ENCODE measurements around the gene PGRMC1. TPM values are rescaled to one million over a fixed set of nuclear protein-coding genes. Genes with fewer than 3 reads are reported as not detected.
"Not testable (repeated sequence)": the region's sequence is repeated elsewhere in the genome, so short reads cannot be mapped to it uniquely, and the experiment has no call there.

The PGRMC1 gene
- total RNA-seq, 1 experiment from 2014 or later: 83.3 TPM

GRCh38 chrX:119206203-119206602 is 29.9 kb upstream of the PGRMC1 start:
- TF ChIP-seq POLR2AphosphoS5 (IDR thresholded peaks at IDR 0.05; ENCODE audit: low read depth, low read length) (no peak), SIN3A (IDR thresholded peaks at IDR 0.05; ENCODE audit: borderline replicate concordance, insufficient read depth, low read depth, low read length) (no peak), CTCF (IDR thresholded peaks at IDR 0.05) (no peak), TCF7L2 (IDR thresholded peaks at IDR 0.05; ENCODE audit: low read depth, low read length) (no peak), REST (IDR thresholded peaks at IDR 0.05; ENCODE audit: insufficient read depth in 1 of 2, low read depth in 2 of 2, low read length in 1 of 2) (no peak)
- H3K9me3 ChIP-seq (ENCODE audit: control insufficient read depth, insufficient read depth, low read depth, low read length): no peaks in the 10 kb centered on the region
- in situ Hi-C loops (cut with HindIII; ENCODE audit: low pct_unique_long_range_greater_than_20kb, low sequenced_read_pairs) (no loop called here), intact Hi-C loops (cut with micrococcal nuclease; ENCODE audit: unreplicated experiment) (no loop called here)
- POLR2A ChIA-PET: no interaction called here
- H3K4me3 ChIP-seq (ENCODE audit: low read depth in 2 of 2, low read length in 2 of 2): no peak overlapping the region
- ATAC-seq: no peak
- no peaks in the 10 kb centered on the region for H3K36me3 ChIP-seq (ENCODE audit: control insufficient read depth, insufficient read depth, low read length)
- no peak for DNase-seq (ENCODE audit: low read depth, low spot score)
- no peaks in the 10 kb centered on the region for H3K4me1 ChIP-seq (ENCODE audit: control insufficient read depth, insufficient read depth, low read length)
- no peaks in the 10 kb centered on the region; the same call in 1 of the 2 replicates for H3K27me3 ChIP-seq (ENCODE audit: control insufficient read depth, insufficient read depth, low read length)
- no peak overlapping the region for H3K27ac ChIP-seq (ENCODE audit: low read length)
- CTCF ChIA-PET: no interaction called here
- no TSS peak for BruUV-seq (replicated peaks)

GRCh38 chrX:119207483-119207882 is 28.6 kb upstream of the PGRMC1 start:
- BruUV-seq (replicated peaks); POLR2A ChIA-PET: not testable (repeated sequence)

GRCh38 chrX:119208401-119209057 is 27.6 kb upstream of the PGRMC1 start:
- no peaks in the 10 kb centered on the region for H3K4me1 ChIP-seq (ENCODE audit: control insufficient read depth, insufficient read depth, low read length)
- in situ Hi-C loops (cut with HindIII; ENCODE audit: low pct_unique_long_range_greater_than_20kb, low sequenced_read_pairs) (no loop called here), intact Hi-C loops (cut with micrococcal nuclease; ENCODE audit: unreplicated experiment) (no loop called here)
- H3K9me3 ChIP-seq (ENCODE audit: control insufficient read depth, insufficient read depth, low read depth, low read length): no peaks in the 10 kb centered on the region
- no peak for ATAC-seq
- no peak overlapping the region for H3K4me3 ChIP-seq (ENCODE audit: low read depth in 2 of 2, low read length in 2 of 2)
- TF ChIP-seq SIN3A (IDR thresholded peaks at IDR 0.05; ENCODE audit: borderline replicate concordance, insufficient read depth, low read depth, low read length): no peak
- TF ChIP-seq POLR2AphosphoS5 (IDR thresholded peaks at IDR 0.05; ENCODE audit: low read depth, low read length): no peak
- no peak for TF ChIP-seq TCF7L2 (IDR thresholded peaks at IDR 0.05; ENCODE audit: low read depth, low read length)
- TF ChIP-seq REST (IDR thresholded peaks at IDR 0.05; ENCODE audit: insufficient read depth in 1 of 2, low read depth in 2 of 2, low read length in 1 of 2): no peak
- TF ChIP-seq CTCF (IDR thresholded peaks at IDR 0.05): no peak
- ChIA-PET CTCF (no interaction called here), POLR2A (no interaction called here)
- H3K27ac ChIP-seq (ENCODE audit: low read length): no peak overlapping the region
- H3K36me3 ChIP-seq (ENCODE audit: control insufficient read depth, insufficient read depth, low read length): no peaks in the 10 kb centered on the region; the same call in 1 of the 2 replicates
- BruUV-seq (replicated peaks): no TSS peak
- DNase-seq (ENCODE audit: low read depth, low spot score): no peak
- peaks cover 10% of the 10 kb centered on the region for H3K27me3 ChIP-seq (ENCODE audit: control insufficient read depth, insufficient read depth, low read length)

More at GRCh38 chrX:119207483-119207882, 28.6 kb upstream of the PGRMC1 start:
- CTCF ChIA-PET; H3K36me3 ChIP-seq (ENCODE audit: control insufficient read depth, insufficient read depth, low read length); DNase-seq (ENCODE audit: low read depth, low spot score); H3K27me3 ChIP-seq (ENCODE audit: control insufficient read depth, insufficient read depth, low read length); ATAC-seq; in situ Hi-C loops (cut with HindIII; ENCODE audit: low pct_unique_long_range_greater_than_20kb, low sequenced_read_pairs); H3K9me3 ChIP-seq (ENCODE audit: control insufficient read depth, insufficient read depth, low read depth, low read length); H3K4me3 ChIP-seq (ENCODE audit: low read depth in 2 of 2, low read length in 2 of 2); H3K27ac ChIP-seq (ENCODE audit: low read length); intact Hi-C loops (cut with micrococcal nuclease; ENCODE audit: unreplicated experiment); H3K4me1 ChIP-seq (ENCODE audit: control insufficient read depth, insufficient read depth, low read length): not testable (repeated sequence)

All from Panc1 (cell line).